AG20443 (cell line): ENCODE measurements around the gene FAM181B.
"Not testable (repeated sequence)": the region's sequence is repeated elsewhere in the genome, so short reads cannot be mapped to it uniquely, and the experiment has no call there.

ENCODE experiments used
- DNase-seq: peaks from one replicate; pipeline ENCODE4 v3.0.0; 2012; ENCODE audit warnings: low spot score, mixed read lengths

FAM181B gene

DNA sequence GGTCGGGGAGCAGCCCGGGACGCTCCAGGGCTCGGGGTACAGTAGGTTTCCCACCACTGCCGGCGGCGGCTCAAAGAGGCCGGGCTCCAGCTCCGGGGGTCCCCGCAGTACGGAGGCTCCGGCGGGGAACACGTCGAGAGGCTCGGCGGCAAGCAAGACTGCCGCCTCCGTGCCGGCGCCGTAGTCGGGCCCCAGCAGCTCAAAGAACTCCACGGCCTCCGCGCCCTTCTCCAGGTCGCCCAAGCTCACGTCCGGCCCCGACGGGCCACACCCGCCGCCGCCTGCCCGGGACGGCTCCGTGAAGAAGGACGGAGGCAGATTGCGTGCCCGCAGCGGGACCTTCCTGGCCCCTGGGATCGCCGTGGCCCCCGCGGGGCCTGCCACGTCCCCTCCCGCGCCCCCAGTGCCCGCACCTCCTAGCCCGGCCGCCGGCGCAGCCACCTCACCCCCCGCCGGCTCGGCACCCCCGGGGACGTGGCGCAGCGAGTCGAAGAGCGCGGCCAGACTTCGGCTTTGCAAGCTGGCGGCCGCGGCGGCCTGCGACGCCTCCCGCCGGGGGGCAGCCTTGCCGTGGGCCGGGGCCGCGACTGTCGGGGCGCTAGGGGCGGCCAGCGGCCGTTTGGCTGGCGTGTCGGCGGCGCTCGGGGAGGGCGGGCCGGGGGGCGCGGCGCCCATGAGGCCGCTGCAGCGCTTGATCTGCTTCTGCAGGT lies 775 bp downstream of the FAM181B start:
- peak; percentile 33 for DNase-seq

DNA sequence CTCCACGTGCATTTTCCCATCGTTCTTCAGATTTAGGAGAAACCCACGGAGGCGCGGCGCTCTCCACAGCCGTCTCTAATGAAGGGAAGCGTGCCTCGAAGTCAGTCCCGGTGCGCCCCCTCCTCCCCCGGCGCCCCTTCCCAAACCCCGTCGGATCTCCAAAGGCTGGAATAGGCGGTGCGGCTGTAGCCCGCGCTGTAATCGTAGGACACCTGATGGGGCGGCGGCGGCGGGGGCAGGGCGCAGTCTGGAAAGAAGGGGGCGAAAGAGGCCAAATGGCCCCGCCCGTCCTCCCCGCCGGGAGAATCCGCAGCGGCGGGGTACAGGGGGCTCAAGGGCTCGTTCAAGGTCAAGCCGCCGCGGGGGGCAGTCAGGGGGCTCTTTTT lies 1.3 kb downstream of the FAM181B start:
- DNase-seq, result no peak

DNA sequence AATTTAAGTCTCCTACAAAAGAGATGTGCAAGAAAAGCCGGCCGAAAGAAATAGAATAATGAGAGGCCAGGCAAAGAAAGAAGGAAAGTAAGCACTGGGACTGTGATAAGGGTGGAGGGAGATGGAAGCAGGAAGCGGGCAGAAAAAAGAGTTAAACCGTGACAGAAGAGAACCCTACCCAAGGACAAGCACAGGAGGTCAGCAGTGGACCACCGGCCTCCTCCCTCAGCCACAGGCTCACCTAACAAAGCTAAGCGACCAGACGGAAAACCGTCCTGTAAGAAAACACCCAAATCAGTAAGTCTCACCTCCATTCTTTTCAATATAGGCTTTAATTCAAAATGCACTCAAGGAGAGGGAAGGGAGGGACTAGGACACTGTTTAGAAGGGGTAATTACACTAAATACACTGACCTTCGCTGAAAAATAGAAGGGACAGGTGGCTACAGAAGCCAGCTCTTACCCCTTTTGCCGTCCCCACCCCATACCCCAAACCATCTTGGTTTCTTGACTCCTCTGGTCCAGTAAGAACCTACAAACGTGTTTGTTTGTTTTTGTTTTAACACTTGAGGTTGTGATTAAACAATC lies 1.9 kb downstream of the FAM181B start:
- no peak for DNase-seq

DNA sequence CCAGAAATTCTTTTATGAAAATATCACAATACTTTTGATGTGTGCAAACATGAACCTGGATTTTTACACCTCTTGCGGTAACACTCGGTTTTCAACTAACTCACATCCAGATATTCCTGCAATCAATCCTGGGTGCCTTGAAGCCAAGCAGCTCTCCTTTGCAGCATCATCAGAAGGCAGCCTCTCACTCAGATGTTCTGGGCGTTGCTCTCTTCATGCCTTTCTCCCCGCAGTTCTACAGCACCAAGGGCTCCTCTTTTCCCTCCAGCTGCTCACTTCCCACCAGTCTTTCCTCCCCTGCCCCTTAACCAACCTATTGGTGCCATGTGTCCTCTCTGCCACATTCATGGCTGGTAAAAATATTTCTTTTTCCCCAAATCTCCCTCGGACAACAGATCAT lies 2.9 kb downstream of the FAM181B start:
- no peak for DNase-seq

DNA sequence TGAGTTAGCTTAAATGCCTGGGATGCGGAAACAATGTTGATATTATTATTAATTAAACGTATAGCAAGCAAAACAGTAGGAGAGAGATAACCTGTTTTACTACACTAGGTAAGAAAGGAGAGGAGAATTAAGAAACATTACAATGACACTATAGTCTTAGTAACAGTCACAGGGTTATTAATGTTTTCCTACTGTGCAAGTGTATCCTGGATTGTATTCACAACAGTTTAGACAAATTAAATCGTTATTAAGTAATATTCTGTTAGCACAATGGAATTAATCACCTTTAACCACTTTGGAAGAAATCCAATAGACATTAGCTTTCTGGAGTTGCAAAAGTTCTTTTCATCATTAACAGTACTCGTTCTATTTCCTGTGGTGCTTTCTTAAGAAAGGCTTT lies 3.4 kb downstream of the FAM181B start:
- DNase-seq, result no peak

DNA sequence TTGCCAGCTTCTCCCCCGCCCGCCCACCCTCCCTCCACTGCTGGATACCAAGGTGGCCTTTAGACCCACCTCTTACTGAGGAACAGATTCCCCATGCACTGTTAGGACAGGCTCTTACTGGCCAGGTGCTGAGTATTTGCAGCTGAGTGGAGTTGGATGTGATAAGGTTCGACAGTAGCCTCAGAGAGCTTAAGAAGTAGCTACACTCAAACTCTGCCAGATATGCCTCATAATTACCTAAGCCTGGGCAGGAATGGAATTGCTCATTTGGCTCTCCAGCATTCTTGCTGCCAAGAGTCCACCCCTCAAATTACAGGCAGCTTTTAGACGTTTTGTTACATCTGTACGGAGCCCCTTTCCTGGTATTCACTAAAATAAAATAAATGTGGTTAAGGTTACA lies 9.6 kb downstream of the FAM181B start:
- DNase-seq, result no peak

DNA sequence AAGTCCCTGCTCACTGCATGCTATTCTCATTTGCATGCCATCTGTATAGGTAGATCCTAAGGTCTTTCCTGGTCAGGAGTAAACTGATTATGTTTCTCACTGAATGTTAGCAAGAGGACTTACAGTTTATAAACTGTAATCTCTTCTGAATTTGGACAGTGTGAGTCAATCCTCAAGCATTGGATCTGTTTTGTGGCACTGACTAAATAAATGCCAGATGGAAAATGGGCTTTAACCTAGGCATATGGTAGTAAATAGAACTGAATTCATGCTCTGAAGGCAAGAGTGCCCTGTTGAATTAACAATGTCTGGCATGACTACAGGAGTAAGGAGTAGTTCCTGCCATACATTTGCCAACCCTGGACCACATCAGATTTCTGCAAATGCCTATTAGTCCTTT lies 11.4 kb downstream of the FAM181B start:
- peak; percentile 44 for DNase-seq

DNA sequence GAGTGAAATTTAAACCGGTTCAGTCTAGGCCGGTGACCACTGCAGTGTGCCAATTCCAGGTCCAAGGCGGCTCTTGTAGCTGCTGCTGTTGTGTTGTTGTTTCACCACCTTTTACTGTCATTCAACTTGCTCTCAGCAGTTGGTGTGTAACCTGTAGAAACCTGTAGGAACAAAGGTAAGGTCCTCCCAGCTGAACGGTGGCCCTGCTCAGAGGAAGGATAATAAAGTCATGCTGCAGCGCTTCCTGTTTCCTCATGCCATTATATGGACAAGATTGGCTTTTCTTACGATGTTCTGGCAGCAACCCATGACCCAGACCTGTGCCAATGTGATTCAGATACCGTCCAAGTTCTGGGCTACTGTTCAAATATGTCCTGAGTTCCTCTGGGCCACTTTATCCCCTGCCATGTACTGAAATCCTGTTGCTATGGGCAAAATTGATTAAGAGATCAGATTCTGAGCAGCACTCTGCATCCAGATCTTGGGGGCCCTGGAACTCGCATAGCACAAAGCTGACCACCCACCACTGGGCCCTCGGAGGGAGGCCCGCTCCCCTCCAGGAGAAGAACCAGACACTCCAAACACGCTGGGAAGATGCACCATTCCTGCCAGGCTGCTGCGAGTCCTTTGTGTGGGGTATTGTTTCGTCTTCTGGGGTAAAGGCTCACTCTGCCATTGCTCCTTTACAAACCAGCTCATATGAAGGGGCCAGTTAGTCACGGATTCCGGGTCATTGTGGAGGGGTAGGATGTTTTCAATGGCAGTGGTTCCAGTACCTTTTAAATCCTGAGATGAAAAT lies 13.2 kb downstream of the FAM181B start:
- DNase-seq, result no peak

DNA sequence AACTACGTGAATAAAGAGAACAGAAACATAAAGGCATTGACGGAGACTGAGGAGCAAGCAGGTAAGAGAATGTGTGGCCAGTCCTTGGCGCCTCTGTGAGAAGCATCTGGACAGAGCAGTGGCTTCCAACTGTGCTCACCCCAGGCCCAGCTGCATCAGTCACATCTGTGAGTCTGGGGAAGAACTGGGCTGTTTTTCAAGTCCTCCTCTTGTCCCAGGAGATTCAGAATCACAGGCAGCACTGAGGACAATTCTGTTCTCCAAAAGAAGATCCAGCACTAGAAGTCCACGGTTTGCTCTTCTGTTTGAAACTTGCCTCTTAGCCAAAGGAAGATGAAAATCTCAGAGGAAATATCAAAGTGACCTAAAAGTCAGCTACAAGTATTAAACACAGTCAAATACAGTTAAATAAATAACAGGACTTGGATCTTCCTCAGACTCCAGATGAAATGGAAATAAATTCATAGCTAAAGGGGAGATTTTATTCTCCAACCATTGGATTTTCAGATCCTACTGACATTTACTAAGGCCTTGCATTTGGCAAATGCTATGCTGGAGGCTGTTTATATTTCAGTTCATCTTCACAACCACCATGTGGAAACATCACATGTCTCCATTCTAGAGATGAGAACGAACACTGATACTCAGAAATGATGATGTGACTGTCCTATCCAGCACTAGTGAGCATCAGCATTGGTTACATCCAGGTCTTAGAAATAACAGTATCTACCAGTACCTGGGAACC lies 14.1 kb downstream of the FAM181B start:
- no peak for DNase-seq

DNA sequence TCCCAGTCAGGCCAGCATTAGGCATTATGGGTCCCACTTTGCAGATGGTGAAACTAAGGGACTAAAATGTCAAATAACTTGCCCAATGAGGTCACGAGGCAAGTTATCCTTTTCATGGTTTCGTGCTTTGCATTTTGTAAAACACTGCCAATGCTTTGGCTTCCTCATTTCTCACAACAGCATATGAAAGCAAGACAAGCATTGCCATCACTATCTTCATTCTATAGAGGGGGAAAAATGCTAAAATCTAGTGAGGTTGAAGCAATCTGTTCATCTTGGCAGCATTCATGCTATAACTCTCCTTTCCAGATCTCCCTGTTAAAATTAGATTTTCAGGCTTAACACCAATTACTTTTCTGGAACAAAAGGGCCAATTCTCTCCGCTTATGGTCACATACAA lies 14.8 kb downstream of the FAM181B start:
- no peak for DNase-seq

DNA sequence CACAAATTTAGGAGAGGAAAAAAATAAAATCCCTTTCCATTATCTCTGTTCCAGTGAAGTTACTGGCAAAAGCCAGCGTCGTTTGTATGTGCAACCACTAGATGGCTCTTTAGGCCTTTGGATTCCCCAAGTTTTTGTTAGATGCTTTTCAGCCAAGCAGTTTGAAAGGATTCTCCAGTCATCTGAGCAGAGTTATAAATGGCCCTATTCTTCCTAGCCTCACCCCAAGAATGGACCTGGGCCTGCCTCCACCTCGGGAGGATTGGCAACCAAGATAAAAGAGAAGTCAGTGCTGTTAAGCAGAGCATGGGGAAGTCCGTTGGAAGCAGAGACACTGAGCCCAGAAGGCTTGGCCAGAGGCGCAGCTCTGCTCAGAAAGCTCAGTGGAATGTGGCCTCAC lies 15.4 kb downstream of the FAM181B start:
- DNase-seq, result peak; percentile 73

DNA sequence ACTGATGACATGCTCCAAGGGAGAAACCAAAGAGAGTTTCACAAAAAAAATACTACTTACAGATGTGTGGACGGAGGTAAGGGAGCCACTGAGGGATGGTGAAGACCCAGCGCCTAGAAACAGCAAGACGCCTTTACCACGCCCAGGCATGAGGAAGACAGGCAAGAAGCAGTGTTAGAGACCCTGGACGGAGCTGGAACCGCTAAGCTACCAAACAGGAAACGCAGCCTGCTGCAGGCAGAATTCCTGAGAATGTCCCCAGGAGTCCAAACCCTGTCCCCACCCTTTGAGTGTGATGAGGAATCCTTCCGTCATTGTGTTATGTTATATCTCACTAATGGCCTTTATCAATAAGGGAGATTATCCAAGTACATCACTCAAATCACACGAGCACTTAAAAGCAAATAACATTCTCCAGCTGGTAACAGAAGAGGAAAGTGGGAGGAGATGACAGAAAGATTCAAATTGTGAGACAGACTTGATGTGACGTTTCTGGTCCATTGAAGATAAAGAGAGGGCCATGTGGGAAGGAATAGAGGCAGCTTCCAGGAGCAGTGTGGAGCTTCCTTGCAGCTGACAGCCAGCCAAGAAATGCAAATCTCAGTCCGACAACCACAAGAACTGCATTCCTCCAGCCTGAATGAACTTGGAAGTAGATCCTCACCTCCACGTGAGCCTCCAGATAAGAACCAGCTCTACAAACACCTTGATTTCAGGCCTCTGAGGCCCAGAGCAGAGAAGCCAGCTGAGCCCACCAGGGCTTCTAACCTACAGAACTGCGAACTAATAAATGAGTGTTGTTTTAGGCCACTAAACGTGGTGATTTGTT lies 19.1 kb downstream of the FAM181B start:
- no peak for DNase-seq

DNA sequence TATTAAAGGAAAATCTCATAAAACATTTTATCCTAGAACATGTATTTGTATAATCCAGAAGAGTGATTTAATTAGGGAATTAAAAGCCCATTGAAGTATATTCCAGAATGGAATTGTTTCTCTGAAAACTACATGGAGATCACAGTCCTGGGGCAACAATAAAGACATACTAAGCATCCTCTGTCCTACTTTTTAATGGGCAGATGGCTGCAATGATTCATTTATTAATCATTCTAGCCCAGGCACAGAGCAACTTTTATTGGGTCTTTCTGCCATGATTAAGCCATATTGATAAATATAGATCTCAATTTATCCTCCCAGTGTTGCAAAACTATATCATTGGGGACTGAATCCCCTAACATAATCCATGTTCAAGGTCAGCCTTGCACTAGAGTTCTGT lies 22.0 kb downstream of the FAM181B start:
- DNase-seq, result no peak

DNA sequence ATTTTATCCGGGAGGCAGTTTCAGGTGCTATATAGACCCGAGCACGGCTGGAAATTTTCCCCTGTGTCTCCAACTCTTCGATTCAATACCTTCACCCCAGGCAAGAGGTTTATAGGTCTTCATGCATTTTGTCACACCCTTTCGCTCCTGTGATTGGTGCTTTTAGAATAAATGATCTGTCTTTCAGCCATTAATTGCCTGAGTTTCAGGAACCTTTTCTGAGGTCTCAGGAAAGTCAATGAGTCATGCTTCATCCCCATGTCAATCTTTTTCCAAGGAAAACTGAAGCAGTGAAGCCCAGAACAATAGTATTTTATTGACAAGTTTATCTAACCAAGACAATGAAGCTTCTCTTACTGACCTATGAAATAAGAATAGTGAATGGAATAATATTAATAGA lies 29.9 kb downstream of the FAM181B start:
- no peak for DNase-seq

DNA sequence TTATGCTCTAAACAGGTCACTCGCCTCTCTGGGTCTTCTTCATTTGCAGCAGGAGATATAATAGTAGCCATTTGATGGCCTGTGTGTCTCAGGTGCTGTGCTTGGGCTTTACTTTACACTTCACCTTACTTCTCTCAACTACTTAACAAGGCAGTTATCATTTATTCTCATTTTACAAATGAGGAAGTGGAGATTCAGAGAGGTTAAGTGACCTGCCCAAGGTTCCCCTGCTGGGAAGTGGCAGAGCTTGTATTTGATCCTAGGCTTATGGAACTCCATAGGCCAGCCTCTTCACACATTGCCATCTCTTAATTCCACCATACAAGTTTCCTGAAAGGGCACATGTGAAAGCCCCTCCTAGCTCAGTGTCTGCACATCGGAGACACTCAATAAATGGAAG lies 30.4 kb downstream of the FAM181B start:
- DNase-seq, result no peak

DNA sequence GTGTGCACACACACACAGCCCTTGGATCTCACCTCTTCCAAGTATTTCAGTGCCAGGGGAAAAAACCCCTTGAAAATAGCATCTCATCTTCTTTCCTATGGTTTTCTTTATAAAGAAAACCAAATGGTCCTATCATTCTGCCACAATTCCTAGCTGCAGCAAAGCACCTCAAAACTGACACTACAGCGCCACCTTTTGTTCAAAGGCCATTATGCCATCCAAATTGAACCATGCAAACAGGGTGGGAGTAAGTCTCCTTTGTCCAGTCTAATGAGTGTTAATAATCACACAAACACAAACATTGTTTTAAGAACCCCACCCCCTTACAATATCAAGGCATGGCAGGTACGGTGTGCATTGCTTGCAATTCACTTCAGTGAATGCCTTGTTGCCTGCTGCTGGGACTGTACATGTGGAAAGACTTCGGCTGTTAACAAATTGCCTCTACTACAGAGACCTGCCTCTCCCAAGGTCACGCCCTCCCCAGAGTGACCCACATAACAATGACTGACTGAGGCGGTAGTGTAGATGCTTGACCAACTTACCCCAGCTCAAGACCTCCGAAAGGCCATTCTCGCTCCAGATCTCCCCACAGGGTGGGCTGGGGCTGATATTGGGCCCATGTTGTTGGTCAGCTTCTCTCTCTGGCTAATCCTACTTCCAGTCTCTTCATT lies 31.7 kb downstream of the FAM181B start:
- peak; percentile 52 for DNase-seq

DNA sequence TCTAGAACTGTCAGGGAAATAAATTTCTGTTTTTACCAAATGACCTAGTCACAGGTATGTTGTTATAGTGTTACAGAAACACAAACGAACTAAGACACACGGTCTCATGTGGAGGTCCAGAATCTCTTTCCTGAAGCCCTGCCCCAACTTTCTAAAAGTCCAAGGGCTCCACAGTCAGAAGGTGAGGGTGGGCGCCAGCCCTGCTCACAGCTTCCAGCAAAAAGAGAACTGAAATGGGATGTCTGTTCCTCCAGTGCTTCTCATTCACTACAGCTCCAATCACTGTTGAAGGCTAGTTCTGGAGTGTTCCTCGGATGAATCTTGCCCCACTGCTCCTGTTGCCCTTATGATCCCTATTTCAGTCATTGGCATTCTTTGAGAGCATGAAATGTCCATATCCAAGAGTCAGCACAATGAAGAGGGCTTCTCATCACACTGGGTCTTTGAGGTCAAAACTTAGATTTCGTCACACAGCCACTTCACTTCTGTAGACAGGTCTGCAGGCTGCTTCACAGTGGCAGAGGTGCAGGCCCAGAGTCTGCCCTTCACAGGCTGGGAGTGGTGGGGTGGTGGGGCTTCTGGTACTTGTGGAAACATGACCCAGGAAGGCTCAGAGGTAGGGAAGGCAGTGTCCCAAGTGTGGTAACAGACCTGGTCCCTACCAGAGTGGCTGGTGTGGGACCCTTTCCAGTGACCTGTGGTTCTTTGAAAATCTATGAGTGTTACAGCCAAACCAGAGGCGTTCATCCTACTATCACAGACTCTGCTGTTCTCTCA lies 34.9 kb downstream of the FAM181B start:
- DNase-seq, result no peak

DNA sequence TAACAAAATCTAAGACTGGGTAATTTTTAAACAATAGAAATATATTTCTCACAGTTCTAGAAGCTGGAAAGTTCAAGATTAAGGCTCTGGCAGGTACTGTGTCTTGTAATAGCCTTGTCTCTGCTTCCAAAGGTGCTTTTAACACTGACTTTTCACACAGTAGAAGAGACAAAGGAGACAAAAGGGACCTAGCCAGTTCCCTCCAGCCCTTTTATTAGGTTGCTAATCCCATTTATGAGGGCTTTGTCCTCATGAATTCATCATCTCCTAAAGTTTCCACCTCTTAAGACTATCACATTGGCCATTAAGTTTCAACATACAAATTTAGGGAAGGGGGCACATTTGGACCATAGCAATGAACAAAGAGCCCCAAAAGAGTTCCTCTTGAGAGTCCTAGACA lies 40.7 kb downstream of the FAM181B start:
- no peak for DNase-seq

DNA sequence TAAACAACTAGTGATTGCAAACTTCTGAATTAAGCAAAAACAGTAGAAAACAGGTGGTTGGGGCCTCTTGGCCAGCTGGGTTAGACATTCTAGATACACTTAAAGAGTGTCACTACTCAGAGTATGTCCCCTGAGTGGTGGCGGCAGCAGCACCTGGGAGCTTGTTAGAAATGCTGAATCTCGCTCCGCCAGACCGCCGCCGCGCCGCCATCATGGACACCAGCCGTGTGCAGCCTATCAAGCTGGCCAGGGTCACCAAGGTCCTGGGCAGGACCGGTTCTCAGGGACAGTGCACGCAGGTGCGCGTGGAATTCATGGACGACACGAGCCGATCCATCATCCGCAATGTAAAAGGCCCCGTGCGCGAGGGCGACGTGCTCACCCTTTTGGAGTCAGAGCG lies 44.3 kb downstream of the FAM181B start:
- not testable (repeated sequence) for DNase-seq

DNA sequence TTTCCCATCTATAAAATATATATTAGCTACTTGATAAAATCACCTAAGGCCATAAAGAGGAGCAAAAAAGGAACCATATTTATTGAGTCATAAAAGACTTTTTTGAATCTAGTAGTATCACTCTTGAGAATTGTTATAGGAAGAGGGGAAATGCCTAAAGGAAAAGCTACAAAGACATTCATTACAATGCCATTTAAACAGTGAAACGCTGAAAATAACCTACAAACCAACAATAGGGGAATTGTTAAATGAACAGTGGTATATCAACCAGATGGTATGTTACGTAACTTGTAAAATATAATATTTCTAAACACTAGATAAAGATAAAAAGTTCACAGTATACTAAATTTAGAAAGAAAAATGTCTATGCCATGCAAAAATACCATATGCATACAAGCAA lies 47.5 kb downstream of the FAM181B start:
- DNase-seq, result no peak
